Stimulated activated naive CD8-positive, alpha-beta T cell treated with anti-CD3 and anti-CD28 coated beads, Interleukin-15, Interleukin-2, amounts not matched to agents 100 ng/mL and 50 ng/mL, for 24 hours (primary cell): ENCODE results near the gene CFAP107.

Source experiments
- H3K27ac Mint-ChIP-seq: one replicate; pipeline ENCODE4 v1.8.0; 2021; ENCODE audit warnings: mild to moderate bottlenecking, mixed read lengths
- H3K27me3 Mint-ChIP-seq: one replicate; pipeline ENCODE4 v1.8.0; 2021; ENCODE audit warnings: mixed read lengths
- H3K36me3 Mint-ChIP-seq: one replicate; pipeline ENCODE4 v1.8.0; 2021; ENCODE audit warnings: low read depth, mixed read lengths
- H3K4me1 Mint-ChIP-seq: one replicate; pipeline ENCODE4 v1.8.0; 2021; ENCODE audit warnings: low read depth, mixed read lengths
- H3K4me3 Mint-ChIP-seq: one replicate; pipeline ENCODE4 v1.8.0; 2021; ENCODE audit warnings: mild to moderate bottlenecking, mixed read lengths
- H3K9me3 Mint-ChIP-seq: one replicate; pipeline ENCODE4 v1.8.0; 2021; ENCODE audit warnings: mixed read lengths

Gene CFAP107

DNA sequence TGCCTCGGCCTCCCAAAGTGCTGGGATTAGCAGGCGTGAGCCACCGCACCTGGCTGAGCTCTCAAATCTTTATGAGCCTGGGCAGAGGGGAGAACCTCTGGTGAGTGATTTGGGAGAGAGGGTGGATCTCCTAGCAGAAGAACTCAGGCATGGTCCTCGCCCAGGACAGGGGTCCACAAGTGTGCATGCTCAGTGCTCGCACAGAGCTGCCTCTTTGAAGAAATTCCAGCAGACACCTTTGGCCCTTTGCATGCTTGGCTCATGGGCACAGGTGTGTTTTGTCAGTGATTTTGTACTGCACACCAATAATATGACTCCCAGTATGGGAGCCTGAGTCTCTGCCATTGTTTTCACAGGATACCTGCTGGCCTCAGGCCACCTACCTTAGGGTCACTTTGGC lies 15.8 kb downstream of the CFAP107 start:
- Mint-ChIP-seq H3K4me1 (no peaks in the 10 kb centered on the region), H3K36me3 (no peaks in the 10 kb centered on the region), H3K9me3 (no peaks in the 10 kb centered on the region), H3K27me3 (peaks cover 19% of the 10 kb centered on the region), H3K4me3 (no peak overlapping the region), H3K27ac (no peak overlapping the region)

DNA sequence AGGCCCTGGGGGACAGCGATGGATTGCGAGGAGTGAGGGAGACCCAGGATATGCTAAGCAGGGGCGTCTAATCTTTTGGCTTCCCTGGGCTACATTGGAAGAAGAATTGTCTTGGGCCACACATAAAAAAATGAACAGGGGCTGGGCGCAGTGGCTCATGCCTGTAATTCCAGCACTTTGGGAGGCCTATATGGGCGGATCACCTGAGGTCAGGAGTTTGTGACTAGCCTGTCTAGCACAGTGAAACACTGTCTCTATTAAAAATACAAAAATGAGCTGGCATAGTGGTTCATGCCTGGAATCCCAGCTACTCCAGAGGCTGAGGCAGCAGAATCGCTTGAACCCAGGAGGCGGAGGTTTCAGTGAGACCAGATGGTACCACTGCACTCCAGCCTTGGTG lies 16.8 kb downstream of the CFAP107 start:
- H3K9me3 Mint-ChIP-seq: no peaks in the 10 kb centered on the region
- no peaks in the 10 kb centered on the region for H3K4me1 Mint-ChIP-seq
- peaks cover 24% of the 10 kb centered on the region for H3K27me3 Mint-ChIP-seq
- H3K4me3 Mint-ChIP-seq: no peak overlapping the region
- H3K27ac Mint-ChIP-seq: no peak overlapping the region
- H3K36me3 Mint-ChIP-seq: no peaks in the 10 kb centered on the region

- Mint-ChIP-seq H3K9me3 (no peaks in the 10 kb centered on the region), H3K27ac (no peak overlapping the region), H3K36me3 (no peaks in the 10 kb centered on the region), H3K4me3 (no peak overlapping the region), H3K4me1 (no peaks in the 10 kb centered on the region), H3K27me3 (peaks cover 24% of the 10 kb centered on the region)
Observed at GRCh38 chr1:12763479-12763878, 17.5 kb downstream of the CFAP107 start.

GRCh38 chr1:12764016-12764415 lies 18.0 kb downstream of the CFAP107 start:
- Mint-ChIP-seq H3K27ac (no peak overlapping the region), H3K4me3 (no peak overlapping the region), H3K9me3 (no peaks in the 10 kb centered on the region), H3K36me3 (no peaks in the 10 kb centered on the region), H3K4me1 (no peaks in the 10 kb centered on the region), H3K27me3 (peaks cover 24% of the 10 kb centered on the region)

GRCh38 chr1:12769031-12769430 lies 23.0 kb downstream of the CFAP107 start:
- Mint-ChIP-seq H3K4me3 (no peak overlapping the region), H3K4me1 (no peaks in the 10 kb centered on the region), H3K9me3 (no peaks in the 10 kb centered on the region), H3K27ac (no peak overlapping the region), H3K27me3 (peaks cover 35% of the 10 kb centered on the region), H3K36me3 (no peaks in the 10 kb centered on the region)

- Mint-ChIP-seq H3K36me3 (no peaks in the 10 kb centered on the region), H3K27me3 (peaks cover 35% of the 10 kb centered on the region), H3K27ac (no peak overlapping the region), H3K4me1 (no peaks in the 10 kb centered on the region), H3K9me3 (no peaks in the 10 kb centered on the region), H3K4me3 (no peak overlapping the region)
Observed at GRCh38 chr1:12769976-12770505, 24.0 kb downstream of the CFAP107 start.

DNA sequence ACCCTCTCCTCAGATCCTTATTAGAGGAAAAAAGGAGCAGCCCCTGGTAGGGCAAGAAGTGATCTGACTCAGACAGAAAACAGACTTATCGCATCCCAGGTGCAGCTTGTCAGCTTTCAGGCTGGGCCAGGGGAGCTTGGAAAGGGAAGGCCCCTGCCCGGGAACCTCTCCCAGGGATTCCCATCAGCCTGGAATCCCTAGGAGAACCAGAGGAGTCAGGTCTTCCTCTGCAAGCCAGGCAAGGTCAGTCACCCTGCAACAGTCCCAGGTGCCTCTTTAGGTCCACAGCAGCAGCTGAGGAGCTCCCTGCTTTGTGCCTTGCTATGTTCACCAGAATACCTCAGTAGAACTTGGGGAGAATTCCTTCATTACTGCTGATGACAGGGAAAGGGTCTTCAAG lies 24.6 kb downstream of the CFAP107 start:
- no peaks in the 10 kb centered on the region for H3K4me1 Mint-ChIP-seq
- H3K27ac Mint-ChIP-seq: no peak overlapping the region
- no peaks in the 10 kb centered on the region for H3K9me3 Mint-ChIP-seq
- no peaks in the 10 kb centered on the region for H3K36me3 Mint-ChIP-seq
- H3K27me3 Mint-ChIP-seq: peaks cover 35% of the 10 kb centered on the region
- no peak overlapping the region for H3K4me3 Mint-ChIP-seq

GRCh38 chr1:12771186-12771585 lies 25.2 kb downstream of the CFAP107 start:
- Mint-ChIP-seq H3K27me3 (peaks cover 30% of the 10 kb centered on the region), H3K36me3 (no peaks in the 10 kb centered on the region), H3K27ac (no peak overlapping the region), H3K4me1 (no peaks in the 10 kb centered on the region), H3K9me3 (no peaks in the 10 kb centered on the region), H3K4me3 (no peak overlapping the region)

GRCh38 chr1:12772520-12772919 lies 26.5 kb downstream of the CFAP107 start:
- Mint-ChIP-seq H3K4me3 (no peak overlapping the region), H3K36me3 (no peaks in the 10 kb centered on the region), H3K27me3 (peaks cover 25% of the 10 kb centered on the region), H3K4me1 (no peaks in the 10 kb centered on the region), H3K27ac (no peak overlapping the region), H3K9me3 (no peaks in the 10 kb centered on the region)

DNA sequence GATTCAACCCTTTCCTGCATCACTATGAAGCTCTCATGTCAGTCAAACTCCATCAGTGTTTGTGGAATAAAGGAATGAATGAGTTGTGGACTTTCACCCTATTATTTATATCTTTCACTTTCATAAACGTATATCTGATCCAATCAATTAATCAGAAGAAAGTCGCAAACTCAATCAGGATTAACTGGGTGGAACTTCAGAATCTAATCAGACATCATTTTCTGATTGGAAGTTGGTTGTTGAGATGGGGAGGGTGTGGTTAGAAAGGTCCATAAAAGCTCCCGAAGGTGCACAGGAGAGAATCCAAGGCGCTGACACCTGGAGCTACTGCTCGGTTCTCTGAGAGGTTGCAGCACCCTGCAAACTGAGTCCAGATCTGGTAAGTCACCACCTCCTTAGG lies 27.4 kb downstream of the CFAP107 start, which contains the start of gene PRAMEF12:
Gene PRAMEF12 (plus strand): TSS at position 301 of the 400 bp plus-strand sequence. CDS start 1,130 bp downstream, outside the sequence.
- H3K27me3 Mint-ChIP-seq: peaks cover 17% of the 10 kb centered on the region
- H3K27ac Mint-ChIP-seq: no peak within 1 kb of the TSS
- no peaks in the 10 kb centered on the region for H3K9me3 Mint-ChIP-seq
- H3K4me1 Mint-ChIP-seq: no peaks in the 10 kb centered on the region
- no peak within 1 kb of the TSS for H3K4me3 Mint-ChIP-seq
- H3K36me3 Mint-ChIP-seq: no peaks in the 10 kb centered on the region

- no peaks in the 10 kb centered on the region for H3K36me3 Mint-ChIP-seq
- no peaks in the 10 kb centered on the region for H3K4me1 Mint-ChIP-seq
- H3K4me3 Mint-ChIP-seq: no peak overlapping the region
- H3K9me3 Mint-ChIP-seq: no peaks in the 10 kb centered on the region
- H3K27ac Mint-ChIP-seq: no peak overlapping the region
- peaks cover 23% of the 10 kb centered on the region for H3K27me3 Mint-ChIP-seq
Observed at GRCh38 chr1:12774801-12775345, 28.9 kb downstream of the CFAP107 start.

DNA sequence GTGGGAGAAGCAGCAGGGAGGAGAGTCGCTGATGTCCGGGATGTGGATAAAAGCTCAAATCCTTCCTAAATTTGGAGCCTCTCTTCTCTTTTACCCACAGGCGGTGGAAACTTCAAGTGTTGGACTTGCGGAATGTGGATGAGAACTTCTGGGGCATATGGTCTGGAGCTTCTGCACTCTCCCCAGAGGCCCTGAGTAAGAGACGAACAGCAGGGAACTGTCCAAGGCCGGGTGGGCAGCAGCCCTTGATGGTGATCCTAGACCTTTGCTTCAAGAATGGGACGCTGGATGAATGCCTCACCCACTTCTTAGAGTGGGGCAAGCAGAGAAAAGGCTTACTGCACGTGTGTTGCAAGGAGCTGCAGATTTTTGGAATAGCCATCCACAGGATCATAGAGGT lies 29.4 kb downstream of the CFAP107 start:
- Mint-ChIP-seq H3K27me3 (peaks cover 17% of the 10 kb centered on the region), H3K4me3 (no peak overlapping the region), H3K36me3 (no peaks in the 10 kb centered on the region), H3K4me1 (no peaks in the 10 kb centered on the region), H3K9me3 (no peaks in the 10 kb centered on the region), H3K27ac (no peak overlapping the region)

DNA sequence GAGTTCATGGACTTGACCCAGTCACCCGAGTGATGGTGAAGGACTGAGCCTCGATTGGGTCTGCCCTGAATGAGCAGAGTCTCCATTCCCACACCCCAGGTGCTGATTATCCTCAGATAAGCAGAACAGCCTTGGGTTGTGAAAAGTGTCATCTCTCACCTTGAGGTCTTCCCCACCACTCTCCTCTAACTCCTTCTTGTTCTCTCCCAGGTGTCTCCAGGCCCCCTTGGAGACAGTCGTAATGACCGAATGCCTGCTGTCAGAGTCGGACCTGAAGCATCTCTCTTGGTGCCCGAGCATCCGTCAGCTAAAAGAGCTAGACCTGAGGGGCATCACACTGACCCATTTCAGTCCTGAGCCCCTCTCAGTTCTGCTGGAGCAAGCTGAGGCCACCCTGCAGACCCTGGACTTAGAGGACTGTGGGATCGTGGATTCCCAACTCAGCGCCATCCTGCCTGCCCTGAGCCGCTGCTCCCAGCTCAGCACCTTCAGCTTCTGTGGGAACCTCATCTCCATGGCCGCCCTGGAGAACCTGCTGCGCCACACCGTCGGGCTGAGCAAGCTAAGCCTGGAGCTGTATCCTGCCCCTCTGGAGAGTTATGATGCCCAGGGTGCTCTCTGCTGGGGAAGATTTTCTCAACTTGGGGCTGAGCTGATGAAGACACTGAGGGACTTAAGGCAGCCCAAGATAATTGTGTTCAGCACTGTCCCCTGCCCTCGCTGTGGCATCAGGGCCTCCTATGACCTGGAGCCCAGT lies 31.0 kb downstream of the CFAP107 start:
- Mint-ChIP-seq H3K27me3 (peaks cover 17% of the 10 kb centered on the region), H3K4me1 (no peaks in the 10 kb centered on the region)

DNA sequence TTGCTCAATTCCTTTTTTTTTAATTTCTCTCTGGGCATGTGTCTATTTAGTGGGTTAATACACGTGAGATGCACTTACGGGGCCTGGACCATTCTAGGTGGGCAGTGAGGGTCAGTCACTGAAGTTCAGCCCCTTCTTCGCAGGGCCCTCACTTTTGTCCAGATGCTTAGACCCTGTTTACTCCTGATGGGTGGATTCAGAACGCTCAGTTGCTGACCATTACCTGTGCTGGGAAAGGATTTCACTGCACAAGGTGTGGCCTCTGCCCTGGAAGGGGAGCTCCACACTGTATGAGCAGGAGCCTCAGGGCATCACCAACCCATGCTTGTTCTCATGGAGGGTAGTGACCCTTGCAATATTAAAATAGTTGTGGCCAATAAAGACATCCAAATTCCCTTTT lies 32.1 kb downstream of the CFAP107 start:
- peaks cover 12% of the 10 kb centered on the region for H3K27me3 Mint-ChIP-seq
- H3K4me3 Mint-ChIP-seq: no peak overlapping the region
- no peaks in the 10 kb centered on the region for H3K9me3 Mint-ChIP-seq
- no peaks in the 10 kb centered on the region for H3K36me3 Mint-ChIP-seq
- H3K4me1 Mint-ChIP-seq: no peaks in the 10 kb centered on the region
- no peak overlapping the region for H3K27ac Mint-ChIP-seq

More for the DNA sequence above, 31.0 kb downstream of the CFAP107 start:
- Mint-ChIP-seq H3K4me3 (no peak overlapping the region), H3K36me3 (no peaks in the 10 kb centered on the region), H3K9me3 (no peaks in the 10 kb centered on the region), H3K27ac (no peak overlapping the region)

GRCh38 chr1:12778907-12779306 lies 32.9 kb downstream of the CFAP107 start:
- no peaks in the 10 kb centered on the region for H3K36me3 Mint-ChIP-seq
- peaks cover 7% of the 10 kb centered on the region for H3K9me3 Mint-ChIP-seq
- peaks cover 12% of the 10 kb centered on the region for H3K27me3 Mint-ChIP-seq
- H3K4me1 Mint-ChIP-seq: no peaks in the 10 kb centered on the region
- no peak overlapping the region for H3K27ac Mint-ChIP-seq
- H3K4me3 Mint-ChIP-seq: no peak overlapping the region
